HepG2 (cell line): ENCODE data around the gene PRADC1. TPM values are rescaled to one million over a fixed set of nuclear protein-coding genes. Genes with fewer than 3 reads are reported as not detected.

ENCODE experiments used
- HOXA9 ChIP-seq: sonication (generic); formaldehyde crosslinking; IDR thresholded peaks from 2 replicates; pipeline ENCODE4 v1.8.1; 2022; ENCODE audit warnings: missing genetic modification reagents, mild to moderate bottlenecking, moderate library complexity, borderline replicate concordance
- JUN ChIP-seq: sonication (generic); formaldehyde crosslinking; IDR thresholded peaks from 2 replicates; pipeline ENCODE4 v1.4.0; 2020; ENCODE audit warnings: mild to moderate bottlenecking, missing genetic modification reagents
- PAWR ChIP-seq: sonication (generic); formaldehyde crosslinking; IDR thresholded peaks from 2 replicates; pipeline ENCODE4 v1.4.0; 2020; ENCODE audit warnings: missing genetic modification reagents, mild to moderate bottlenecking, borderline replicate concordance
- PHF20 ChIP-seq: sonication (generic); formaldehyde crosslinking; IDR thresholded peaks from 2 replicates; pipeline ENCODE4 v1.5.0; 2020; ENCODE audit warnings: mild to moderate bottlenecking, missing genetic modification reagents
- RAD21 ChIP-seq: fragments of 450-650 bp; formaldehyde crosslinking; IDR thresholded peaks from 2 replicates; pipeline ENCODE4 v1.5.0; 2020; ENCODE audit warnings: mild to moderate bottlenecking
- REXO4 ChIP-seq: sonication (generic); formaldehyde crosslinking; IDR thresholded peaks from 2 replicates; pipeline ENCODE4 v1.8.0; 2022; ENCODE audit warnings: missing genetic modification reagents, mild to moderate bottlenecking, borderline replicate concordance
- SP2 ChIP-seq: sonication (generic); formaldehyde crosslinking; IDR thresholded peaks from 2 replicates; pipeline ENCODE4 v1.5.1; 2020; ENCODE audit warnings: mild to moderate bottlenecking, missing genetic modification reagents
- TGIF2 ChIP-seq: IDR thresholded peaks from 2 replicates; pipeline ENCODE4 v1.6.1; 2016; ENCODE audit warnings: control low read depth, missing compliant biosample characterization
- ZBTB3 ChIP-seq: sonication (generic); formaldehyde crosslinking; IDR thresholded peaks from 2 replicates; pipeline ENCODE4 v1.4.0; 2020; ENCODE audit warnings: low read depth, mild to moderate bottlenecking, moderate library complexity, missing genetic modification reagents, borderline replicate concordance
- ZFP62 ChIP-seq: sonication (generic); formaldehyde crosslinking; IDR thresholded peaks from 2 replicates; pipeline ENCODE4 v1.4.0; 2020; ENCODE audit warnings: missing genetic modification reagents
- ZNF432 ChIP-seq: sonication (generic); formaldehyde crosslinking; IDR thresholded peaks from 2 replicates; pipeline ENCODE4 v1.5.0; 2020; ENCODE audit warnings: missing genetic modification reagents, mild to moderate bottlenecking, borderline replicate concordance
- ZNF589 ChIP-seq: sonication (generic); formaldehyde crosslinking; conservative IDR thresholded peaks from 2 replicates; pipeline ENCODE4 v1.8.0; 2022; ENCODE audit warnings: mild to moderate bottlenecking, moderate library complexity, missing genetic modification reagents
- ZNF670 ChIP-seq: sonication (generic); formaldehyde crosslinking; IDR thresholded peaks from 2 replicates; pipeline ENCODE4 v1.8.0; 2022; ENCODE audit warnings: mild to moderate bottlenecking, missing genetic modification reagents, borderline replicate concordance
- ZNF775 ChIP-seq: sonication (generic); formaldehyde crosslinking; IDR thresholded peaks from 2 replicates; pipeline ENCODE4 v1.4.0; 2020; ENCODE audit warnings: missing genetic modification reagents, mild to moderate bottlenecking, moderate library complexity, borderline replicate concordance
- polyA plus RNA-seq, 8 experiments: library from polyadenylated mRNA; depleted of rRNA in 3 of 8; stranded (reverse) in 7 of 8; unstranded in 1 of 8; fragments of >200 nt; fragmentation: Illumina TruSeq in 4 of 8; extraction: Trizol in 4 of 8; gene quantifications; 2 replicates each; pipeline versions ENCODE4 v1.2.1 to v1.2.3, GENCODE V29; 2011 to 2016; ENCODE audit warnings: low read depth in 4 of 8, missing spikeins in 1 of 8, mixed read lengths in 1 of 8; ENCODE audit not compliant: insufficient read depth in 1 of 8
- total RNA-seq, 5 experiments: library from RNA; depleted of rRNA; stranded (reverse); fragments of >200 nt; fragmentation: Illumina TruSeq; extraction: Trizol; gene quantifications; 2 replicates each; pipeline ENCODE4 v1.2.3, GENCODE V29; 2016; ENCODE audit warnings: low read depth in 1 of 5
- TF ChIP-seq, protein P1 (sequence below): sonication (generic); formaldehyde crosslinking; IDR thresholded peaks from 2 replicates; pipeline ENCODE4 v1.5.1; 2020; ENCODE audit warnings: missing genetic modification reagents, mild to moderate bottlenecking, borderline replicate concordance
- TF ChIP-seq, protein P2 (sequence below), 2 experiments: IDR thresholded peaks; 2 replicates each; pipeline ENCODE4 v1.6.1; 2011 to 2012; ENCODE audit warnings: low read length in 2 of 2, borderline replicate concordance in 1 of 2, low read depth in 1 of 2, mild to moderate bottlenecking in 1 of 2, moderate library complexity in 1 of 2
- TF ChIP-seq, protein P3 (sequence below): IDR thresholded peaks from 2 replicates; pipeline ENCODE4 v1.6.1; 2016; ENCODE audit warnings: low read depth
- TF ChIP-seq, protein P4 (sequence below): IDR thresholded peaks from 2 replicates; pipeline ENCODE4 v1.6.1; 2016
- TF ChIP-seq, protein P5 (sequence below): sonication (generic); formaldehyde crosslinking; IDR thresholded peaks from 2 replicates; pipeline ENCODE4 v1.5.0; 2020; ENCODE audit warnings: missing genetic modification reagents, mild to moderate bottlenecking, borderline replicate concordance

The PRADC1 gene
- total and polyA plus RNA-seq, 2 of the 13 experiments (the other 11 are each of a cell fraction or from before 2014, with no cell fraction given): 12.1 to 37.2 TPM

DNA sequence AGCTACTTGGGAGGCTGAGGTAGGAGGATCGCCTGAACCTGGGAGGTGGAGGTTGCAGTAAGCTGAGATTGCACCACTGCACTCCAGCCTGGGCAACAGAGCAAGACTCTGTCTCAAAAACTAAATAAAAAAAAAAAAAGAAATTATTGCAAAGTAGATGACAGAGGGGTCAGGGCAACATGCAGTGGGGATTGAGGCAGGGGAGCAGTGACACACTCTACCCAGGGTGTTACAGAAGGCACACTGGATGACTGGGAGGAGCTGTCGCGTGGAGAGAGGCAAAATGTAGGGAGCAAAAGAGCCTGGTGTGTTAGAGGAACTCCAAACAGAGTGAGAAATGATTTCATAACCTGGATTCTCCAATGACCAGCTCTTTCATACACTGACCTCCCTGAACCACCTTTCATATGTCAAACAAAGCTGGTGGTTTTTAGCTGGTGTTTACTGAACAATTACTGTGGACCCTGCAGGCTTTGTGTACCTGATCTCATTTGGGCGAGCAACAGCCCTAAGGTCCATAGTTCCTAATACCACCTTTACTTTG, 29.1 kb upstream of the PRADC1 start (continued):
- TF ChIP-seq, protein P1, sequence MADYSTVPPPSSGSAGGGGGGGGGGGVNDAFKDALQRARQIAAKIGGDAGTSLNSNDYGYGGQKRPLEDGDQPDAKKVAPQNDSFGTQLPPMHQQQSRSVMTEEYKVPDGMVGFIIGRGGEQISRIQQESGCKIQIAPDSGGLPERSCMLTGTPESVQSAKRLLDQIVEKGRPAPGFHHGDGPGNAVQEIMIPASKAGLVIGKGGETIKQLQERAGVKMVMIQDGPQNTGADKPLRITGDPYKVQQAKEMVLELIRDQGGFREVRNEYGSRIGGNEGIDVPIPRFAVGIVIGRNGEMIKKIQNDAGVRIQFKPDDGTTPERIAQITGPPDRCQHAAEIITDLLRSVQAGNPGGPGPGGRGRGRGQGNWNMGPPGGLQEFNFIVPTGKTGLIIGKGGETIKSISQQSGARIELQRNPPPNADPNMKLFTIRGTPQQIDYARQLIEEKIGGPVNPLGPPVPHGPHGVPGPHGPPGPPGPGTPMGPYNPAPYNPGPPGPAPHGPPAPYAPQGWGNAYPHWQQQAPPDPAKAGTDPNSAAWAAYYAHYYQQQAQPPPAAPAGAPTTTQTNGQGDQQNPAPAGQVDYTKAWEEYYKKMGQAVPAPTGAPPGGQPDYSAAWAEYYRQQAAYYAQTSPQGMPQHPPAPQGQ (CRISPR knock-in tag): no peak
- TF ChIP-seq JUN (no peak), TGIF2 (peak; percentile 76; the same call in 1 of the 2 replicates), ZNF775 (no peak), ZFP62 (CRISPR knock-in tag) (no peak), ZNF432 (no peak), HOXA9 (CRISPR knock-in tag) (no peak), PHF20 (CRISPR knock-in tag) (no peak), ZBTB3 (CRISPR knock-in tag) (no peak), ZNF589 (CRISPR knock-in tag) (0 out of 2 replicates have a peak, but pooled peaks have one; percentile 68), SP2 (CRISPR knock-in tag) (no peak), REXO4 (no peak), ZNF670 (CRISPR knock-in tag) (no peak), PAWR (CRISPR knock-in tag) (no peak), RAD21 (no peak)
- TF ChIP-seq, protein P2, sequence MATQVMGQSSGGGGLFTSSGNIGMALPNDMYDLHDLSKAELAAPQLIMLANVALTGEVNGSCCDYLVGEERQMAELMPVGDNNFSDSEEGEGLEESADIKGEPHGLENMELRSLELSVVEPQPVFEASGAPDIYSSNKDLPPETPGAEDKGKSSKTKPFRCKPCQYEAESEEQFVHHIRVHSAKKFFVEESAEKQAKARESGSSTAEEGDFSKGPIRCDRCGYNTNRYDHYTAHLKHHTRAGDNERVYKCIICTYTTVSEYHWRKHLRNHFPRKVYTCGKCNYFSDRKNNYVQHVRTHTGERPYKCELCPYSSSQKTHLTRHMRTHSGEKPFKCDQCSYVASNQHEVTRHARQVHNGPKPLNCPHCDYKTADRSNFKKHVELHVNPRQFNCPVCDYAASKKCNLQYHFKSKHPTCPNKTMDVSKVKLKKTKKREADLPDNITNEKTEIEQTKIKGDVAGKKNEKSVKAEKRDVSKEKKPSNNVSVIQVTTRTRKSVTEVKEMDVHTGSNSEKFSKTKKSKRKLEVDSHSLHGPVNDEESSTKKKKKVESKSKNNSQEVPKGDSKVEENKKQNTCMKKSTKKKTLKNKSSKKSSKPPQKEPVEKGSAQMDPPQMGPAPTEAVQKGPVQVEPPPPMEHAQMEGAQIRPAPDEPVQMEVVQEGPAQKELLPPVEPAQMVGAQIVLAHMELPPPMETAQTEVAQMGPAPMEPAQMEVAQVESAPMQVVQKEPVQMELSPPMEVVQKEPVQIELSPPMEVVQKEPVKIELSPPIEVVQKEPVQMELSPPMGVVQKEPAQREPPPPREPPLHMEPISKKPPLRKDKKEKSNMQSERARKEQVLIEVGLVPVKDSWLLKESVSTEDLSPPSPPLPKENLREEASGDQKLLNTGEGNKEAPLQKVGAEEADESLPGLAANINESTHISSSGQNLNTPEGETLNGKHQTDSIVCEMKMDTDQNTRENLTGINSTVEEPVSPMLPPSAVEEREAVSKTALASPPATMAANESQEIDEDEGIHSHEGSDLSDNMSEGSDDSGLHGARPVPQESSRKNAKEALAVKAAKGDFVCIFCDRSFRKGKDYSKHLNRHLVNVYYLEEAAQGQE (IDR thresholded peaks at IDR 0.05; ENCODE audit: borderline replicate concordance in 1 of 2, low read depth in 1 of 2, low read length in 2 of 2): no peak
- TF ChIP-seq, protein P3, sequence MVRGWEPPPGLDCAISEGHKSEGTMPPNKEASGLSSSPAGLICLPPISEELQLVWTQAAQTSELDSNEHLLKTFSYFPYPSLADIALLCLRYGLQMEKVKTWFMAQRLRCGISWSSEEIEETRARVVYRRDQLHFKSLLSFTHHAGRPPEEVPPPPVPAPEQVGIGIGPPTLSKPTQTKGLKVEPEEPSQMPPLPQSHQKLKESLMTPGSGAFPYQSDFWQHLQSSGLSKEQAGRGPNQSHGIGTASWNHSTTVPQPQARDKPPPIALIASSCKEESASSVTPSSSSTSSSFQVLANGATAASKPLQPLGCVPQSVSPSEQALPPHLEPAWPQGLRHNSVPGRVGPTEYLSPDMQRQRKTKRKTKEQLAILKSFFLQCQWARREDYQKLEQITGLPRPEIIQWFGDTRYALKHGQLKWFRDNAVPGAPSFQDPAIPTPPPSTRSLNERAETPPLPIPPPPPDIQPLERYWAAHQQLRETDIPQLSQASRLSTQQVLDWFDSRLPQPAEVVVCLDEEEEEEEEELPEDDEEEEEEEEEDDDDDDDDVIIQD (CRISPR knock-in tag): peak; percentile 67; the same call in 1 of the 2 replicates
- TF ChIP-seq, protein P4, sequence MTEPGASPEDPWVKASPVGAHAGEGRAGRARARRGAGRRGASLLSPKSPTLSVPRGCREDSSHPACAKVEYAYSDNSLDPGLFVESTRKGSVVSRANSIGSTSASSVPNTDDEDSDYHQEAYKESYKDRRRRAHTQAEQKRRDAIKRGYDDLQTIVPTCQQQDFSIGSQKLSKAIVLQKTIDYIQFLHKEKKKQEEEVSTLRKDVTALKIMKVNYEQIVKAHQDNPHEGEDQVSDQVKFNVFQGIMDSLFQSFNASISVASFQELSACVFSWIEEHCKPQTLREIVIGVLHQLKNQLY (CRISPR knock-in tag): peak; percentile 90
- TF ChIP-seq, protein P5, sequence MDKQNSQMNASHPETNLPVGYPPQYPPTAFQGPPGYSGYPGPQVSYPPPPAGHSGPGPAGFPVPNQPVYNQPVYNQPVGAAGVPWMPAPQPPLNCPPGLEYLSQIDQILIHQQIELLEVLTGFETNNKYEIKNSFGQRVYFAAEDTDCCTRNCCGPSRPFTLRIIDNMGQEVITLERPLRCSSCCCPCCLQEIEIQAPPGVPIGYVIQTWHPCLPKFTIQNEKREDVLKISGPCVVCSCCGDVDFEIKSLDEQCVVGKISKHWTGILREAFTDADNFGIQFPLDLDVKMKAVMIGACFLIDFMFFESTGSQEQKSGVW (CRISPR knock-in tag): no peak
